H1 (cell line): Measurements from ENCODE around the gene SBF1. TPM values are rescaled to one million over a fixed set of nuclear protein-coding genes. Genes with fewer than 3 reads are reported as not detected.

Experiments used
- CTCF ChIA-PET: fragments of 300-600 bp; sonication (Branson Sonifier 250); formaldehyde crosslinking; loops from one replicate; lab custom pipeline; 2021; ENCODE audit not compliant: partially characterized antibody; lab: Charles Lee
- POLR2A ChIA-PET: fragments of 300-600 bp; sonication (Branson Sonifier 250); formaldehyde crosslinking; loops from one replicate; lab custom pipeline; 2021; ENCODE audit warnings: inconsistent platforms; ENCODE audit not compliant: partially characterized antibody; lab: Charles Lee
- DNase-seq, 2 experiments: peaks; one replicate each; pipeline versions ENCODE4 v3.0.0 to v3.0.0-alpha.2; 2010 to 2022; ENCODE audit warnings: low spot score in 2 of 2, low read depth in 1 of 2, mixed read lengths in 1 of 2
- FAIRE-seq: peaks from 2 replicates; lab custom pipeline; 2011; peaks lifted over from hg19 to GRCh38; lab: Jason Lieb, UNC
- H2AFZ ChIP-seq: 2 replicates; pipeline ENCODE4 v1.8.1; 2012; ENCODE audit warnings: low read length, inconsistent platforms
- H2AK5ac ChIP-seq: 2 replicates; pipeline ENCODE4 v1.6.1; 2013; ENCODE audit warnings: low read depth, low read length
- H2BK120ac ChIP-seq: replicated peaks from 2 replicates; pipeline ENCODE3; 2013; ENCODE audit warnings: low read depth, low read length, inconsistent platforms
- H2BK12ac ChIP-seq: 2 replicates; pipeline ENCODE4 v1.6.1; 2013; ENCODE audit warnings: low read depth, low read length
- H2BK15ac ChIP-seq: 2 replicates; pipeline ENCODE4 v1.6.1; 2013; ENCODE audit warnings: low read length
- H2BK20ac ChIP-seq: 2 replicates; pipeline ENCODE4 v1.6.1; 2013; ENCODE audit warnings: low read length
- H2BK5ac ChIP-seq: 2 replicates; pipeline ENCODE4 v1.6.1; 2013; ENCODE audit warnings: low read depth, low read length
- H3K14ac ChIP-seq: 2 replicates; pipeline ENCODE4 v1.6.1; 2013; ENCODE audit warnings: inconsistent platforms; ENCODE audit not compliant: insufficient read length
- H3K18ac ChIP-seq: 2 replicates; pipeline ENCODE4 v1.6.1; 2013; ENCODE audit warnings: low read length; ENCODE audit errors: extremely low read depth
- H3K23ac ChIP-seq: 2 replicates; pipeline ENCODE4 v1.6.1; 2013; ENCODE audit warnings: inconsistent platforms; ENCODE audit not compliant: insufficient read length
- H3K23me2 ChIP-seq: 2 replicates; pipeline ENCODE4 v1.6.1; 2013; ENCODE audit warnings: low read depth, low read length
- H3K27ac ChIP-seq: 2 replicates; pipeline ENCODE4 v1.6.1; 2011; ENCODE audit warnings: low read depth, low read length, inconsistent platforms
- H3K27me3 ChIP-seq, 4 experiments: replicated peaks in 1 of 4; 1 replicate in 1 of 4; 2 replicates in 3 of 4; pipeline versions ENCODE4 v1.6.1 to v1.8.1; 2011 to 2013; ENCODE audit warnings: low read length in 3 of 4, mild to moderate bottlenecking in 3 of 4, inconsistent platforms in 2 of 4, mixed read lengths in 2 of 4, moderate library complexity in 1 of 4; ENCODE audit not compliant: control insufficient read depth in 3 of 4, insufficient read depth in 3 of 4; ENCODE audit errors: extremely low read depth in 1 of 4
- H3K36me3 ChIP-seq, 4 experiments: 2 replicates each; pipeline versions ENCODE4 v1.6.1 to v1.8.1; 2011 to 2013; ENCODE audit warnings: mild to moderate bottlenecking in 4 of 4, low read length in 3 of 4, moderate library complexity in 2 of 4, control low read depth in 1 of 4, inconsistent platforms in 1 of 4; ENCODE audit not compliant: insufficient read depth in 4 of 4, control insufficient read depth in 2 of 4
- H3K4ac ChIP-seq: replicated peaks from 2 replicates; pipeline ENCODE3; 2013; ENCODE audit warnings: low read length, low read depth, mixed read lengths, inconsistent platforms; ENCODE audit not compliant: insufficient read length
- H3K4me1 ChIP-seq, 4 experiments: replicated peaks in 1 of 4; 1 replicate in 1 of 4; 2 replicates in 3 of 4; pipeline versions ENCODE4 v1.6.1 to v1.8.1; 2011 to 2013; ENCODE audit warnings: low read length in 3 of 4, inconsistent platforms in 2 of 4, mixed read lengths in 1 of 4; ENCODE audit not compliant: insufficient read depth in 4 of 4, control insufficient read depth in 3 of 4
- H3K4me2 ChIP-seq, 2 experiments: 2 replicates each; pipeline versions ENCODE4 v1.6.1 to v1.8.1; 2011 to 2013; ENCODE audit warnings: low read depth in 2 of 2, low read length in 2 of 2, control low read depth in 1 of 2, inconsistent platforms in 1 of 2, mild to moderate bottlenecking in 1 of 2; ENCODE audit not compliant: insufficient read depth in 1 of 2
- H3K4me3 ChIP-seq, 4 experiments: fragments of 200-600, 300-600 bp in 1 of 4; sonication (generic), shearing (Covaris generic), sonication (Bioruptor Twin) in 1 of 4; 2 replicates each; pipeline versions ENCODE4 v1.5.1 to v1.8.1; 2011 to 2016; ENCODE audit warnings: low read length in 4 of 4, low read depth in 3 of 4, control low read depth in 2 of 4, inconsistent platforms in 2 of 4, mild to moderate bottlenecking in 2 of 4, mixed read lengths in 1 of 4, moderate library complexity in 1 of 4; ENCODE audit not compliant: insufficient read depth in 2 of 4; ENCODE audit errors: extremely low read depth in 1 of 4
- H3K56ac ChIP-seq: replicated peaks from 2 replicates; pipeline ENCODE3; 2013; ENCODE audit warnings: low read depth, mild to moderate bottlenecking, mixed read lengths, low read length, inconsistent platforms; ENCODE audit not compliant: insufficient read length
- H3K79me1 ChIP-seq: 2 replicates; pipeline ENCODE4 v1.6.1; 2013; ENCODE audit warnings: low read depth, low read length, control low read depth
- H3K79me2 ChIP-seq, 2 experiments: 2 replicates each; pipeline versions ENCODE4 v1.6.1 to v1.8.1; 2012 to 2013; ENCODE audit warnings: low read length in 2 of 2, mild to moderate bottlenecking in 2 of 2, inconsistent platforms in 1 of 2; ENCODE audit not compliant: insufficient read depth in 2 of 2, control insufficient read depth in 1 of 2
- H3K9ac ChIP-seq, 4 experiments: replicated peaks in 1 of 4; 1 replicate in 1 of 4; 2 replicates in 3 of 4; pipeline versions ENCODE4 v1.6.1 to v1.8.1; 2011 to 2013; ENCODE audit warnings: low read depth in 3 of 4, low read length in 3 of 4, control low read depth in 2 of 4, mild to moderate bottlenecking in 2 of 4, moderate library complexity in 2 of 4, inconsistent platforms in 1 of 4; ENCODE audit errors: extremely low read depth in 1 of 4
- H3K9me3 ChIP-seq, 2 experiments: 2 replicates each; pipeline versions ENCODE4 v1.6.1 to v1.8.1; 2012 to 2013; ENCODE audit warnings: mild to moderate bottlenecking in 2 of 2, moderate library complexity in 2 of 2, control low read depth in 1 of 2, inconsistent platforms in 1 of 2, low read depth in 1 of 2, low read length in 1 of 2, mixed read lengths in 1 of 2; ENCODE audit not compliant: insufficient read depth in 2 of 2
- H4K20me1 ChIP-seq, 2 experiments: replicated peaks in 1 of 2; 2 replicates each; pipeline versions ENCODE3 to v1.8.1; 2011 to 2013; ENCODE audit warnings: inconsistent platforms in 2 of 2, low read length in 2 of 2, mild to moderate bottlenecking in 1 of 2; ENCODE audit not compliant: insufficient read depth in 2 of 2, control insufficient read depth in 1 of 2
- H4K5ac ChIP-seq: 2 replicates; pipeline ENCODE4 v1.6.1; 2013; ENCODE audit warnings: low read length, low read depth, mixed read lengths, inconsistent platforms; ENCODE audit not compliant: insufficient read length
- H4K8ac ChIP-seq: 2 replicates; pipeline ENCODE4 v1.8.0; 2013; ENCODE audit warnings: mild to moderate bottlenecking, moderate library complexity, low read length, inconsistent platforms; ENCODE audit not compliant: insufficient read depth; ENCODE audit errors: extremely low read depth
- H4K91ac ChIP-seq: replicated peaks from 2 replicates; pipeline ENCODE3; 2013; ENCODE audit warnings: low read length, mixed read lengths, inconsistent platforms; ENCODE audit not compliant: insufficient read length
- CREB1 ChIP-seq: IDR thresholded peaks from 2 replicates; pipeline ENCODE4 v1.6.1; 2012; ENCODE audit warnings: inconsistent platforms
- FOSL1 ChIP-seq: IDR thresholded peaks from 2 replicates; pipeline ENCODE4 v1.6.1; 2011; ENCODE audit warnings: mild to moderate bottlenecking, low read depth, low read length, moderate library complexity; ENCODE audit not compliant: insufficient read depth
- KDM1A ChIP-seq: fragments of 200-600, 300-600 bp; sonication (generic); IDR thresholded peaks from 2 replicates; pipeline ENCODE4 v1.7.1; 2016; ENCODE audit warnings: mild to moderate bottlenecking, low read length, borderline replicate concordance
- SP1 ChIP-seq: IDR thresholded peaks from 2 replicates; pipeline ENCODE4 v1.6.1; 2011; ENCODE audit warnings: low read depth, low read length
- SP4 ChIP-seq: IDR thresholded peaks from 2 replicates; pipeline ENCODE4 v1.6.1; 2012; ENCODE audit warnings: low read length, inconsistent platforms
- WGBS, 2 experiments: shearing (Covaris generic) in 1 of 2; methylation state at CpG; one replicate each; pipeline versions ENCODE4 v1.1.6 to v1.1.7; 2013 to 2015; ENCODE audit warnings: low lambda C conversion rate in 2 of 2, mixed read lengths in 2 of 2, inconsistent platforms in 1 of 2, low coverage in 1 of 2, missing lambda C conversion rate in 1 of 2; ENCODE audit not compliant: insufficient replicate concordance in 2 of 2, insufficient coverage in 1 of 2, insufficient read length in 1 of 2; ENCODE audit errors: extremely low coverage in 1 of 2, missing lambda C conversion rate in 1 of 2; 5-methylcytosine and 5-hydroxymethylcytosine counted together
- polyA plus RNA-seq, 7 experiments: library from polyadenylated mRNA; depleted of rRNA in 3 of 7; stranded (reverse) in 5 of 7; unstranded in 2 of 7; fragments of >200 nt in 5 of 7; fragments of 200-250 nt in 2 of 7; gene quantifications; 1 replicate in 5 of 7; 2 replicates in 1 of 7; 4 replicates in 1 of 7; pipeline versions ENCODE4 v1.2.1 to v1.2.3, GENCODE V29; 2011 to 2013; ENCODE audit warnings: missing spikeins in 2 of 7, mixed read lengths in 2 of 7
- total RNA-seq: library from RNA; stranded (reverse); fragmentation: NEBNext Ultra II Directional; extraction: Animal tissue kit (Norgen Biotek cat#: 25700); gene quantifications from 2 replicates; pipeline ENCODE4 v1.2.1, GENCODE V29; 2021

SBF1 gene
- total and polyA plus RNA-seq, 2 of the 8 experiments (the other 6 are each of a cell fraction or from before 2014, with no cell fraction given): 29.1 to 71.5 TPM

- TF ChIP-seq FOSL1 (no peak), CREB1 (no peak), SP1 (no peak), KDM1A (no peak), SP4 (no peak)
- Histone ChIP-seq H3K4me2 (no peak overlapping the region), H3K4me1 (no peaks in the 10 kb centered on the region), H3K4ac (no peak overlapping the region), H2BK15ac (no peak overlapping the region), H3K27me3 (no peaks in the 10 kb centered on the region), H2BK5ac (no peak overlapping the region), H4K91ac (no peak overlapping the region), H3K27ac (no peak overlapping the region), H2AK5ac (no peak overlapping the region), H3K36me3 (peaks cover 16 to 50% (median 38%) of the 10 kb centered on the region in 4 experiments), H3K14ac (no peak overlapping the region), H4K8ac (no peak overlapping the region), H2BK12ac (no peak overlapping the region), H3K9ac (no peak overlapping the region), H3K18ac (no peak overlapping the region), H3K23ac (no peak overlapping the region), H2BK20ac (no peak overlapping the region), H3K56ac (no peak overlapping the region), H4K20me1 (peaks cover 0 to 6% of the 10 kb centered on the region in 2 experiments), H3K23me2 (no peaks in the 10 kb centered on the region), H3K79me2 (no peaks in the 10 kb centered on the region), H3K9me3 (no peaks in the 10 kb centered on the region), H2AFZ (no peak overlapping the region), H2BK120ac (no peak overlapping the region), H4K5ac (no peak overlapping the region), H3K79me1 (no peaks in the 10 kb centered on the region), H3K4me3 (no peak overlapping the region)
- POLR2A ChIA-PET: interaction anchor here (0.6 kb wide), 1 partner anchor 13 kb away, joined by 3 read pairs; no protein-coding TSS in a partner anchor
- no peak for DNase-seq
- WGBS, 2 experiments: 91% methylated on average over 12 of the region's 12 CpGs; no CpG with 5 or more reads in 1 of the 2 experiments
- CTCF ChIA-PET: interaction anchor here (0.8 to 1.1 kb wide), 2 partner anchors 9 to 15 kb away, joined by 4 read pairs; no protein-coding TSS in a partner anchor
- no peak for FAIRE-seq
Measured at GRCh38 chr22:50415426-50415825, 59.4 kb downstream of the SBF1 start.
